ENCODE measurements around the gene OTOP2. TPM values are rescaled to one million over a fixed set of nuclear protein-coding genes. Genes with fewer than 3 reads are reported as not detected.

The OTOP2 gene
- total and polyA plus RNA-seq, 9 of the 15 experiments (the other 6 are each of a cell fraction or from before 2014, with no cell fraction given), result 0.04 to 0.36 (median 0.14) TPM; not detected in 1

GRCh38 chr17:74979408-74980146, 55.5 kb downstream of the OTOP2 start (continued):
- TF ChIP-seq MITF (IDR thresholded peaks at IDR 0.05) (peak; percentile 76), SRSF9 (IDR thresholded peaks at IDR 0.05; ENCODE audit: borderline replicate concordance, low read depth, low read length) (no peak), CEBPG (CRISPR knock-in tag; IDR thresholded peaks at IDR 0.05) (no peak), CEBPG (tag; conservative IDR thresholded peaks at IDR 0.05 in 1 of 2, IDR thresholded peaks at IDR 0.05 in 1 of 2) (no peak), CBFA2T3 (IDR thresholded peaks at IDR 0.05) (peak; percentile 58), CXXC5 (CRISPR knock-in tag; IDR thresholded peaks at IDR 0.05) (peak; percentile 77), CBFA2T2 (conservative IDR thresholded peaks at IDR 0.05) (peak; percentile 35), EP400 (IDR thresholded peaks at IDR 0.05) (0 out of 2 replicates have a peak, but pooled peaks have one; percentile 33)

GRCh38 chr17:74981318-74981978, 57.4 kb downstream of the OTOP2 start:
- no peak for DNase-seq (ENCODE audit: extremely low read depth in 1 of 4, low spot score in 3 of 4)
- H3K79me2 ChIP-seq (ENCODE audit: control insufficient read depth, insufficient read depth, low read length), result 0 out of 3 replicates have a peak, but pooled peaks cover 3% of the 10 kb centered on the region
- no peaks in the 10 kb centered on the region for H4K20me1 ChIP-seq (replicated peaks; ENCODE audit: control insufficient read depth, insufficient read depth, low read length)
- no peak for FAIRE-seq
- peak overlapping the region; percentile 75 for H3K27ac ChIP-seq (ENCODE audit: extremely low read depth, low read depth, low read length)
- ATAC-seq, result peak; percentile 21
- no TSS peak for BruUV-seq (replicated peaks)
- in situ Hi-C loops (cut with MboI), result no loop called here
- peak overlapping the region; percentile 55 for H3K4me3 ChIP-seq
- peak overlapping the region; percentile 87 for H3K4me2 ChIP-seq (ENCODE audit: insufficient read depth, low read length)
- no peaks in the 10 kb centered on the region for H3K27me3 ChIP-seq (ENCODE audit: control insufficient read depth in 2 of 2, insufficient read depth in 2 of 2, low read length in 2 of 2)
- H3K9me1 ChIP-seq (ENCODE audit: control insufficient read depth, insufficient read depth, low read length), result no peaks in the 10 kb centered on the region
- POLR2A ChIA-PET, result no interaction called here
- peak overlapping the region; percentile 78 for H2AFZ ChIP-seq (ENCODE audit: low read depth, low read length)
- H3K9me3 ChIP-seq (replicated peaks; ENCODE audit: control insufficient read depth, insufficient read depth, low read depth, low read length), result no peaks in the 10 kb centered on the region
- no peaks in the 10 kb centered on the region for H3K36me3 ChIP-seq (ENCODE audit: control insufficient read depth, insufficient read depth, low read length)
- CTCF ChIA-PET (ENCODE audit: low intra/inter-chr PET ratio), result no interaction called here
- intact Hi-C loops (cut with micrococcal nuclease), result no loop called here
- WGBS (ENCODE audit: insufficient coverage, low coverage, missing lambda C conversion rate), result 54% methylated on average over 16 of the region's 16 CpGs
- peaks cover 18 to 38% of the 10 kb centered on the region in 2 experiments for H3K4me1 ChIP-seq (replicated peaks in 1 of 2; ENCODE audit: control insufficient read depth in 2 of 2, insufficient read depth in 2 of 2, low read length in 2 of 2)
- H3K9ac ChIP-seq (ENCODE audit: insufficient read depth in 1 of 2, low read depth in 2 of 2, low read length in 2 of 2), result peak overlapping the region; percentile 76 to 91
- TF ChIP-seq CHD4 (IDR thresholded peaks at IDR 0.05; ENCODE audit: insufficient read depth, insufficient replicate concordance, low read depth, low read length, poor library complexity, severe bottlenecking) (no peak), RCOR1 (IDR thresholded peaks at IDR 0.05; ENCODE audit: borderline replicate concordance in 1 of 2, low read depth in 2 of 2, low read length in 2 of 2) (peak in 1 of 2 experiments; percentile 75; a peak in 2 of 4 replicates), ZNF584 (CRISPR knock-in tag; IDR thresholded peaks at IDR 0.05; ENCODE audit: low read depth) (0 out of 2 replicates have a peak, but pooled peaks have one; percentile 38), ZNF589 (CRISPR knock-in tag; IDR thresholded peaks at IDR 0.05; ENCODE audit: low read depth) (0 out of 2 replicates have a peak, but pooled peaks have one; percentile 13), E2F5 (CRISPR knock-in tag; IDR thresholded peaks at IDR 0.05) (no peak), NFIX (CRISPR knock-in tag; IDR thresholded peaks at IDR 0.05; ENCODE audit: low read depth) (no peak), KDM1A (IDR thresholded peaks at IDR 0.05) (peak in 1 of 2 experiments; percentile 94; a peak in 2 of 4 replicates), ELK1 (CRISPR knock-in tag; IDR thresholded peaks at IDR 0.05) (peak; percentile 23; the same call in 1 of the 2 replicates), ATF7 (IDR thresholded peaks at IDR 0.05) (no peak)
